ENCODE measurements around the gene C14orf180.

Gene C14orf180

GRCh38 chr14:104550861-104551728, 28.5 kb upstream of the C14orf180 start:
- DNase-seq (ENCODE audit: low read depth): no peak
- H3K4me3 ChIP-seq (ENCODE audit: low read depth, low read length): no peak overlapping the region
- TF ChIP-seq CTCF (conservative IDR thresholded peaks at IDR 0.05; ENCODE audit: low read depth, low read length): peak; percentile 14

- no peak for DNase-seq (ENCODE audit: low read depth)
- no peak overlapping the region for H3K4me3 ChIP-seq (ENCODE audit: low read depth, low read length)
- no peak for TF ChIP-seq CTCF (conservative IDR thresholded peaks at IDR 0.05; ENCODE audit: low read depth, low read length)
Observed at GRCh38 chr14:104551851-104552737, 27.5 kb upstream of the C14orf180 start.

GRCh38 chr14:104552738-104553125, 26.8 kb upstream of the C14orf180 start:
- DNase-seq (ENCODE audit: low read depth): no peak
- TF ChIP-seq CTCF (conservative IDR thresholded peaks at IDR 0.05; ENCODE audit: low read depth, low read length): no peak

GRCh38 chr14:104553166-104554087, 26.1 kb upstream of the C14orf180 start:
- TF ChIP-seq CTCF (conservative IDR thresholded peaks at IDR 0.05; ENCODE audit: low read depth, low read length): no peak
- no peak for DNase-seq (ENCODE audit: low read depth)
- no peak overlapping the region for H3K4me3 ChIP-seq (ENCODE audit: low read depth, low read length)

More at GRCh38 chr14:104552738-104553125, 26.8 kb upstream of the C14orf180 start:
- H3K4me3 ChIP-seq (ENCODE audit: low read depth, low read length): no peak overlapping the region

GRCh38 chr14:104554088-104554607, 25.4 kb upstream of the C14orf180 start:
- TF ChIP-seq CTCF (conservative IDR thresholded peaks at IDR 0.05; ENCODE audit: low read depth, low read length): no peak
- no peak for DNase-seq (ENCODE audit: low read depth)
- no peak overlapping the region for H3K4me3 ChIP-seq (ENCODE audit: low read depth, low read length)
